MM.1S (cell line): ENCODE data around the gene CEP170B.
A peak's percentile ranks its signal among the peaks of the same experiment; 100 is the strongest.

ENCODE experiments used
- DNase-seq: peaks from one replicate; pipeline ENCODE4 v3.0.0-alpha.2; 2015
- H2AFZ ChIP-seq: fragments of 300-600 bp; sonication (generic); 2 replicates; pipeline ENCODE4 v1.6.0; 2016; ENCODE audit warnings: antibody characterized with exemption, low read length
- H3F3A ChIP-seq: fragments of 300-600 bp; sonication (generic); 2 replicates; pipeline ENCODE4 v1.6.1; 2016; ENCODE audit warnings: mild to moderate bottlenecking, antibody characterized with exemption, low read length, moderate library complexity, mixed read lengths; ENCODE audit not compliant: insufficient read depth
- H3K27ac ChIP-seq: fragments of 300-600 bp; sonication (generic); 2 replicates; pipeline ENCODE4 v1.5.1; 2016; ENCODE audit warnings: mild to moderate bottlenecking, low read length
- H3K27me3 ChIP-seq: fragments of 300-600 bp; sonication (generic); replicated peaks from 2 replicates; pipeline ENCODE4 v1.6.0; 2016; ENCODE audit warnings: low read length; ENCODE audit not compliant: insufficient read depth
- H3K36me3 ChIP-seq: fragments of 300-600 bp; sonication (generic); replicated peaks from 2 replicates; pipeline ENCODE4 v1.6.1; 2016; ENCODE audit warnings: mild to moderate bottlenecking, low read length, mixed read lengths; ENCODE audit not compliant: insufficient read depth
- H3K4me1 ChIP-seq: fragments of 300-600 bp; sonication (generic); 2 replicates; pipeline ENCODE4 v1.6.1; 2016; ENCODE audit warnings: low read length, mixed read lengths
- H3K4me2 ChIP-seq: fragments of 300-600 bp; sonication (generic); 2 replicates; pipeline ENCODE4 v1.6.0; 2016; ENCODE audit warnings: low read depth, low read length
- H3K4me3 ChIP-seq: fragments of 300-600 bp; sonication (generic); 2 replicates; pipeline ENCODE4 v1.5.1; 2016; ENCODE audit warnings: low read length, mixed read lengths
- H3K79me2 ChIP-seq: fragments of 300-600 bp; sonication (generic); 2 replicates; pipeline ENCODE4 v1.6.1; 2016; ENCODE audit warnings: mixed run types, low read length, mixed read lengths
- H3K9ac ChIP-seq: fragments of 300-600 bp; sonication (generic); 2 replicates; pipeline ENCODE4 v1.6.1; 2016; ENCODE audit warnings: low read length, mixed read lengths
- H3K9me2 ChIP-seq: fragments of 300-600 bp; sonication (generic); replicated peaks from 2 replicates; pipeline ENCODE4 v1.6.1; 2016; ENCODE audit warnings: mild to moderate bottlenecking, low read length, mixed read lengths; ENCODE audit not compliant: insufficient read depth
- H3K9me3 ChIP-seq: fragments of 300-600 bp; sonication (generic); replicated peaks from 2 replicates; pipeline ENCODE4 v1.6.1; 2016; ENCODE audit warnings: mild to moderate bottlenecking, low read length, mixed read lengths; ENCODE audit not compliant: insufficient read depth
- H4K20me1 ChIP-seq: fragments of 300-600 bp; sonication (generic); 2 replicates; pipeline ENCODE4 v1.6.1; 2016; ENCODE audit warnings: mild to moderate bottlenecking, low read length, moderate library complexity, mixed read lengths; ENCODE audit not compliant: insufficient read depth
- EZH2 ChIP-seq: fragments of 300-600 bp; sonication (generic); optimal IDR thresholded peaks from 2 replicates; pipeline ENCODE3; 2017; ENCODE audit warnings: low read depth, mild to moderate bottlenecking, antibody characterized with exemption, low read length, mixed read lengths
- EZH2phosphoT487 ChIP-seq: fragments of 300-600 bp; sonication (generic); IDR thresholded peaks from 2 replicates; pipeline ENCODE4 v1.6.1; 2018; ENCODE audit warnings: antibody characterized with exemption, low read length
- TF ChIP-seq, protein P1 (sequence below): fragments of 300-600 bp; sonication (generic); IDR thresholded peaks from 2 replicates; pipeline ENCODE4 v1.5.1; 2016; ENCODE audit warnings: antibody characterized with exemption, low read length, mixed read lengths

CEP170B gene

DNA sequence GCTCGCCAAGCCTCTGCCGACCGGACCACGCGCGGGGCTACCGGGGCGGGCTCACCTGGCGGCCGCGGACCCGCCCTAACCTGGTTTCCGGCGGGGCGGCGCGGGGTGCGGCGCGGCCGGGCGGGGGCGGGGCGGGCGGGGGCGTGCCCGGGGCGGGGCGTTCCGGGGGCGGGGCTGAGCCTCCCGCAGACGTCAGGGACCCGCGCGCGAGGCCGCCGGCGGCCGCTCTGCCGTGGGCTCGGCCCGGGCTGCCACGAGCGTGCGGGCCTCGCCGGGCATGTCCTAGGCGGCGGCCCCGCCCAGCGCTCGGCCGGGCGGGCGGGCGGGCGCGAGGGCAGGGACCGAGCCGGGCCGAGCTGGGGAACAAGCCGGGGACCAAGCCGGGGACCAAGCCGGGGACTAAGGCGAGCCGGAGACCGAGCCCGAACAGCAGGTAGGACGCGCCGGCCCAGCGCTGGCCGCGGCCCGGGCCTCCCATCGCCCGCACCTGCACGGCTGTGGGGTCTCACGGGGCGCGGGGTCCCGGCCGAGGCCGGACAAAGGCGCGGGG, at the start of gene CEP170B:
TSS of gene CEP170B (plus strand) at position 188 of the 550 bp plus-strand sequence. CDS start 3,183 bp downstream, outside the sequence.
- Histone ChIP-seq H3K4me1 (no peaks in the 10 kb centered on the region), H3K9me2 (no peaks in the 10 kb centered on the region), H3F3A (no peaks in the 10 kb centered on the region), H3K4me3 (peak within 1 kb of the TSS; percentile 58), H4K20me1 (no peaks in the 10 kb centered on the region), H3K79me2 (no peaks in the 10 kb centered on the region; the same call in 1 of the 2 replicates), H3K9ac (peak within 1 kb of the TSS; percentile 41; the same call in 1 of the 2 replicates), H3K9me3 (no peaks in the 10 kb centered on the region), H3K36me3 (no peaks in the 10 kb centered on the region), H3K27ac (no peak within 1 kb of the TSS), H2AFZ (0 out of 2 replicates have a peak within 1 kb of the TSS, but pooled peaks have one; percentile 48), H3K27me3 (no peaks in the 10 kb centered on the region), H3K4me2 (peak within 1 kb of the TSS; percentile 68)
- peak; percentile 38 for DNase-seq
- TF ChIP-seq EZH2 (no peak), EZH2phosphoT487 (no peak)
- TF ChIP-seq, protein P1, sequence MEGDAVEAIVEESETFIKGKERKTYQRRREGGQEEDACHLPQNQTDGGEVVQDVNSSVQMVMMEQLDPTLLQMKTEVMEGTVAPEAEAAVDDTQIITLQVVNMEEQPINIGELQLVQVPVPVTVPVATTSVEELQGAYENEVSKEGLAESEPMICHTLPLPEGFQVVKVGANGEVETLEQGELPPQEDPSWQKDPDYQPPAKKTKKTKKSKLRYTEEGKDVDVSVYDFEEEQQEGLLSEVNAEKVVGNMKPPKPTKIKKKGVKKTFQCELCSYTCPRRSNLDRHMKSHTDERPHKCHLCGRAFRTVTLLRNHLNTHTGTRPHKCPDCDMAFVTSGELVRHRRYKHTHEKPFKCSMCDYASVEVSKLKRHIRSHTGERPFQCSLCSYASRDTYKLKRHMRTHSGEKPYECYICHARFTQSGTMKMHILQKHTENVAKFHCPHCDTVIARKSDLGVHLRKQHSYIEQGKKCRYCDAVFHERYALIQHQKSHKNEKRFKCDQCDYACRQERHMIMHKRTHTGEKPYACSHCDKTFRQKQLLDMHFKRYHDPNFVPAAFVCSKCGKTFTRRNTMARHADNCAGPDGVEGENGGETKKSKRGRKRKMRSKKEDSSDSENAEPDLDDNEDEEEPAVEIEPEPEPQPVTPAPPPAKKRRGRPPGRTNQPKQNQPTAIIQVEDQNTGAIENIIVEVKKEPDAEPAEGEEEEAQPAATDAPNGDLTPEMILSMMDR: no peak

DNA sequence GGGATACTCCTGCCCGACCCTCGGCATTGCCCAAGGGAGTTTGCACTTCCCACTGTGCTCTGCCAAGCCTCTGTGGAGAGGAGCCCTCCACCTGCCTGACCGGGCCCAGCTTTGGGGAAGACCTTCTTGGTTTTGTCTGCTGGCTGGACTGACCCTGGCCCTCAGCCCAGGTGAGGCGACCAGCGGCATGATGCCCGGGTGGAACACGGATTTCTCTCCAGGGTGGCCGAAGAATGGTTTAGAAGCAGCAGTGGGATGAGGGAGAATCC, 48.5 kb upstream of the CEP170B start:
- Histone ChIP-seq H3K79me2 (no peaks in the 10 kb centered on the region), H3K9me2 (no peaks in the 10 kb centered on the region), H3K9me3 (no peaks in the 10 kb centered on the region), H3F3A (no peaks in the 10 kb centered on the region), H3K27ac (no peak overlapping the region), H3K36me3 (no peaks in the 10 kb centered on the region), H3K4me2 (peak overlapping the region; percentile 82), H3K27me3 (no peaks in the 10 kb centered on the region), H3K9ac (peak overlapping the region; percentile 77), H4K20me1 (no peaks in the 10 kb centered on the region), H3K4me3 (peak overlapping the region; percentile 72), H2AFZ (peak overlapping the region; percentile 80), H3K4me1 (no peaks in the 10 kb centered on the region)
- TF ChIP-seq, protein P1: no peak
- no peak for TF ChIP-seq EZH2
- no peak for TF ChIP-seq EZH2phosphoT487
- no peak for DNase-seq

DNA sequence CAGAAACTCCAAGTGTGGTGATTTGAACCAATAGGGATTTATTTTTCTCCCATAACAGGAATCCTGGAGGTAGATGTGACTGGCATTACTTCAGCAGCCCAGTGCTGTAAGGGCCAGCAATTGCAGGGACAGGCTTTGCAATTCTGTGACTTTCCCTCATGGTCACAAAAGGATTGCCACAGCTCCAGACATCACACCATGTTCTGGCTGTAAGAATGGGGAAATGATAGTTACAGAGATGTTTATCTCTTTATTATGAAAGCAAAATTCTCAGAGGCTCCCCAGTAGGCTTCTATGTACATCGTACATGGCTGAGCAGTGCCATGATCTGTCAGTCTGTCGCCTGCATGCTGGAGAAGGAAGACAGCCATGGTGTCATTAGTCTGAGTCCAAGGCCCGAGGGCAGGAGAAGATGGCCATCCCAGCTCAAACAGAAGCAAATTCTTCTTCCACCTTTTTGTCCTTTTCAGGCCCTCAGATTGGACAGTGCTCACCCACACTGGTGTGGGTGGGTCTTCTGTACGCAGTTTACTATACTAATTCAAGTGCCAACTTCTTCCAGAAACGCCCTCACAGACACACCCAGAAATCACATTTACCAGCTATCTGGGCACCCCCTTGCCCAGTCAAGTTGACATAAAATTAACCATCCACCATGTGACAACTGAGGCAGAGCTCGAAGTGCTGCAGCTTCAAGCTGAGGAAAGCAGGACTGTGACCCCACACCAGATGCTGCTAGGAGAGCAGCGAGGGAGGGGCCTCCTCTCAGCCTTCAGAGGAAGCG, 46.9 kb upstream of the CEP170B start:
- H2AFZ ChIP-seq: no peak overlapping the region
- DNase-seq: no peak
- H3F3A ChIP-seq: no peaks in the 10 kb centered on the region
- no peak overlapping the region for H3K4me2 ChIP-seq
- peaks cover 10% of the 10 kb centered on the region for H3K27me3 ChIP-seq
- H3K36me3 ChIP-seq: no peaks in the 10 kb centered on the region
- no peaks in the 10 kb centered on the region for H3K4me1 ChIP-seq
- no peak overlapping the region for H3K4me3 ChIP-seq
- H3K9me2 ChIP-seq: no peaks in the 10 kb centered on the region
- no peaks in the 10 kb centered on the region for H4K20me1 ChIP-seq
- TF ChIP-seq, protein P1: no peak
- TF ChIP-seq EZH2phosphoT487: no peak
- no peak for TF ChIP-seq EZH2
- no peak overlapping the region for H3K27ac ChIP-seq
- H3K9me3 ChIP-seq: no peaks in the 10 kb centered on the region
- no peaks in the 10 kb centered on the region for H3K79me2 ChIP-seq
- H3K9ac ChIP-seq: no peak overlapping the region
